ENCODE results near the gene PRKN.
"Not testable (repeated sequence)": the region's sequence is repeated elsewhere in the genome, so short reads cannot be mapped to it uniquely, and the experiment has no call there.

Gene PRKN

DNA sequence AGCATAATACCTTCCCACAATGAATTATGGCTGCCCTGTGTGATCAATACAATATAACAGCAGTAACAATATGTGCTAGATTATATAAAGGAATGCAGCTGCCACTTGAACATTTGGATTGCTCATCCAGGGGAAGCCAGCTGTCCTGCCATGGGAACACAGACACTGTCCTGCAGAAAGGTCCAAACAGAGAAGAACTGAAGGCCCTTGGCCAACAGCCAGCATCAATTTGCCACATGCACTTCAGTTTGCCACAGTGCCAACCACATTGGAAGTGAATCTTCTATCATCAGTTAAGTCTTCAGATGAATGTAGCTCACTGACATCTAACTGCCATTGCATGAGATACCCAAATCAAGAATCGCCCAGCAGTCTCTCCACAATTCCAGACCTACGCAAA, 332.4 kb downstream of the PRKN start:
- TF ChIP-seq, protein P1, sequence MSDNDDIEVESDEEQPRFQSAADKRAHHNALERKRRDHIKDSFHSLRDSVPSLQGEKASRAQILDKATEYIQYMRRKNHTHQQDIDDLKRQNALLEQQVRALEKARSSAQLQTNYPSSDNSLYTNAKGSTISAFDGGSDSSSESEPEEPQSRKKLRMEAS (IDR thresholded peaks at IDR 0.05; ENCODE audit: low read depth, low read length): no peak
- TF ChIP-seq POLR2A (IDR thresholded peaks at IDR 0.05; ENCODE audit: extremely low read depth, insufficient read length): no peak
- no peak for TF ChIP-seq MYC (IDR thresholded peaks at IDR 0.05; ENCODE audit: low read depth, low read length)
- TF ChIP-seq, protein P2, sequence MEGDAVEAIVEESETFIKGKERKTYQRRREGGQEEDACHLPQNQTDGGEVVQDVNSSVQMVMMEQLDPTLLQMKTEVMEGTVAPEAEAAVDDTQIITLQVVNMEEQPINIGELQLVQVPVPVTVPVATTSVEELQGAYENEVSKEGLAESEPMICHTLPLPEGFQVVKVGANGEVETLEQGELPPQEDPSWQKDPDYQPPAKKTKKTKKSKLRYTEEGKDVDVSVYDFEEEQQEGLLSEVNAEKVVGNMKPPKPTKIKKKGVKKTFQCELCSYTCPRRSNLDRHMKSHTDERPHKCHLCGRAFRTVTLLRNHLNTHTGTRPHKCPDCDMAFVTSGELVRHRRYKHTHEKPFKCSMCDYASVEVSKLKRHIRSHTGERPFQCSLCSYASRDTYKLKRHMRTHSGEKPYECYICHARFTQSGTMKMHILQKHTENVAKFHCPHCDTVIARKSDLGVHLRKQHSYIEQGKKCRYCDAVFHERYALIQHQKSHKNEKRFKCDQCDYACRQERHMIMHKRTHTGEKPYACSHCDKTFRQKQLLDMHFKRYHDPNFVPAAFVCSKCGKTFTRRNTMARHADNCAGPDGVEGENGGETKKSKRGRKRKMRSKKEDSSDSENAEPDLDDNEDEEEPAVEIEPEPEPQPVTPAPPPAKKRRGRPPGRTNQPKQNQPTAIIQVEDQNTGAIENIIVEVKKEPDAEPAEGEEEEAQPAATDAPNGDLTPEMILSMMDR (IDR thresholded peaks at IDR 0.05; ENCODE audit: low read depth, low read length): no peak
- no peak overlapping the region for H3K4me3 ChIP-seq (ENCODE audit: low read depth, low read length)
- DNase-seq (ENCODE audit: low read depth): no peak

- H3K4me3 ChIP-seq (ENCODE audit: low read depth, low read length); DNase-seq (ENCODE audit: low read depth): not testable (repeated sequence)
These were observed 336.4 kb downstream of the PRKN start for GRCh38 chr6:162390961-162391811.

DNA sequence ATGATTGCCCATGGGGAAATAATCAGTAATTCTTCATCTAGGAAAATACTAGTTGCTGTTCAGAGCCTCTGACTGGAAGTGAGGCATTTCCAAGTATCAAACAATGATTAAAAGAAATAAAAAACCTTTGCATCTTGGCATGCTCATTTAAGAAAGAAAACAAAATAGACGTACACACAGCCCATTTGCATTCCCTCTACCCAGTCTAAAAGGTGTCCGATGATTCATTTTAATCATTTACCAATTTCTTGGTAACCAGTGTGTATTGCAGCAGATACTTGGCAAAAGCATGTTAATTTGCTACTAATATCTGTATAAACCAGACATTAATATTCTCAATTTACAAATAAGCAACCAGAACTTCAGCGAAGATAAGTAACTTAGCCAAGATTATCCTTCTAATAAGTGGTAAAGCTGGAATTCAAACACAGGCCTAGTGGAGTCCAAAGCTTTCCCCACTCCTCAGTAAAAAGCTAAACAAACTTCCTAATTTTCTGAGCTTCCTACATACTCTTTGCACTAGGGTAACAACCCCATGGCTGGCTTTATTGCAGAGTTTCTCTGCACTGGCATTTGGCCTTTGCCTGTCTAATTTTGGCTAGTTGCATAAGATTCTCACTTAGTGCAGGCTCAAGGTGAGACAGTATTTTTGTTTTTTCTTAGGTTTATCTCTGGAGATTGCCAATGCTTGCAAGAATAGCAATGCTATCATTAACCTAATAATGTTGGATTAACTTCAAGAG, 338.1 kb downstream of the PRKN start:
- DNase-seq (ENCODE audit: low read depth): no peak
- TF ChIP-seq MYC (IDR thresholded peaks at IDR 0.05; ENCODE audit: low read depth, low read length) (no peak), POLR2A (IDR thresholded peaks at IDR 0.05; ENCODE audit: extremely low read depth, insufficient read length) (no peak)
- TF ChIP-seq, protein P1 (IDR thresholded peaks at IDR 0.05; ENCODE audit: low read depth, low read length): no peak
- TF ChIP-seq, protein P2 (IDR thresholded peaks at IDR 0.05; ENCODE audit: low read depth, low read length): no peak

GRCh38 chr6:162388383-162388777, 339.2 kb downstream of the PRKN start:
- no peak for TF ChIP-seq POLR2A (IDR thresholded peaks at IDR 0.05; ENCODE audit: extremely low read depth, insufficient read length)
- TF ChIP-seq, protein P1 (IDR thresholded peaks at IDR 0.05; ENCODE audit: low read depth, low read length): no peak
- TF ChIP-seq, protein P2 (IDR thresholded peaks at IDR 0.05; ENCODE audit: low read depth, low read length): no peak
- no peak for TF ChIP-seq MYC (IDR thresholded peaks at IDR 0.05; ENCODE audit: low read depth, low read length)
- no peak overlapping the region for H3K4me3 ChIP-seq (ENCODE audit: low read depth, low read length)
- no peak for DNase-seq (ENCODE audit: low read depth)

More for the DNA sequence above, 338.1 kb downstream of the PRKN start:
- H3K4me3 ChIP-seq (ENCODE audit: low read depth, low read length): no peak overlapping the region

DNA sequence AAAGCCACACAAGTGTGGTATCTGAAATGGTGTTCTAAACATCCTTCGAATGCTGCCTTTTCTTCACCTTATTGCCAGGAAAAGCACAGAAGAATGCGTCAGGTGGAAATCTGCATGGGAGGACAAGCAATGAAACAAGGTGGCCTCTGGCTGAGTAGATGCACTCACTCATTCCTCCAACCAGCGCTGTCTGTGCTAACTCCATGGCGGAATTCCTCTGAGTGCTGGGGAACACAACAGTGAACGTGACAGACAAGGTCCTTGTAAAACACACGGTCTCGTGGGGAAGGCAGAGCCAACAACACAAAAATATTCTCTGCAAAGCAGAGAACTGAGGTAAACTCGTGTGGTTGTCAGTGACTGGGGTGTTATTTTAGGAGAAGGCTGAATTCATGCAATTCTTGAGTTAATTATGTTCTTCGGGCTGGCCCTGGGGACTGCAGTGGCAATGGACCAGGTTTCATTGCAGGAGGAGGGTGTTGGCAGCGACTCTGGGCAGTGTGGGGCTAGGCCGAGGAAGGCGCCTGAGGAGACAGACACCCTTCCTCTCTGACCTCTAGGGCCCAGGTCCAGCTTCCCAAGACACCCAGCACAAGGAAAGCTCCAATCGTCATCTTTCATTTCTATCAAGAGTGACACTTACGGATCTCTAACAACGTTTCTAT, 339.7 kb downstream of the PRKN start:
- TF ChIP-seq POLR2A (IDR thresholded peaks at IDR 0.05; ENCODE audit: extremely low read depth, insufficient read length) (no peak), MYC (IDR thresholded peaks at IDR 0.05; ENCODE audit: low read depth, low read length) (no peak)
- TF ChIP-seq, protein P2 (IDR thresholded peaks at IDR 0.05; ENCODE audit: low read depth, low read length): no peak
- TF ChIP-seq, protein P1 (IDR thresholded peaks at IDR 0.05; ENCODE audit: low read depth, low read length): no peak
- H3K4me3 ChIP-seq (ENCODE audit: low read depth, low read length): no peak overlapping the region
- DNase-seq (ENCODE audit: low read depth): no peak

DNA sequence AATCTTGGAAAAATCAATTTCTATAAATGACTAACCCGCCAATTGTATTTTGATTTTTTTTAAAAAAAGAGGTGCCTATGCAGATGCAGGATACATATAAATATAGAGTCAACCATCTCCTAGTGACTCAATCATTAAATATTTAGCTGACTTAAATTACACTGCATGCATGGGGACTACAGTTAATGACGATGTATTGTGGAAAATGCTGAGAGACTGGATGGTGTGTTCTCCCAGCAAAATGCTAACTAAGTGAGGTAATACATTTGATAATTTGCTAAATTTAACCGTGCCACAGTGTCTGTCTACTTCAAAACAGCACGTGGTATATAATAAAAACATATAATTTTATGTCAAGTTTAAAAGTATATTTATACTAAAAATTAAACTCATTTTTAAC, 341.6 kb downstream of the PRKN start:
- TF ChIP-seq, protein P2 (IDR thresholded peaks at IDR 0.05; ENCODE audit: low read depth, low read length): no peak
- no peak for TF ChIP-seq MYC (IDR thresholded peaks at IDR 0.05; ENCODE audit: low read depth, low read length)
- no peak for TF ChIP-seq POLR2A (IDR thresholded peaks at IDR 0.05; ENCODE audit: extremely low read depth, insufficient read length)
- TF ChIP-seq, protein P1 (IDR thresholded peaks at IDR 0.05; ENCODE audit: low read depth, low read length): no peak
- no peak overlapping the region for H3K4me3 ChIP-seq (ENCODE audit: low read depth, low read length)
- DNase-seq (ENCODE audit: low read depth): no peak
